ENCODE data around the gene FAM163B. TPM values are rescaled to one million over a fixed set of nuclear protein-coding genes. Genes with fewer than 3 reads are reported as not detected.
A peak's percentile ranks its signal among the peaks of the same experiment; 100 is the strongest.

Gene FAM163B
- total and polyA plus RNA-seq, 2 experiments from 2014 or later = 5.6 TPM; not detected in 1

DNA sequence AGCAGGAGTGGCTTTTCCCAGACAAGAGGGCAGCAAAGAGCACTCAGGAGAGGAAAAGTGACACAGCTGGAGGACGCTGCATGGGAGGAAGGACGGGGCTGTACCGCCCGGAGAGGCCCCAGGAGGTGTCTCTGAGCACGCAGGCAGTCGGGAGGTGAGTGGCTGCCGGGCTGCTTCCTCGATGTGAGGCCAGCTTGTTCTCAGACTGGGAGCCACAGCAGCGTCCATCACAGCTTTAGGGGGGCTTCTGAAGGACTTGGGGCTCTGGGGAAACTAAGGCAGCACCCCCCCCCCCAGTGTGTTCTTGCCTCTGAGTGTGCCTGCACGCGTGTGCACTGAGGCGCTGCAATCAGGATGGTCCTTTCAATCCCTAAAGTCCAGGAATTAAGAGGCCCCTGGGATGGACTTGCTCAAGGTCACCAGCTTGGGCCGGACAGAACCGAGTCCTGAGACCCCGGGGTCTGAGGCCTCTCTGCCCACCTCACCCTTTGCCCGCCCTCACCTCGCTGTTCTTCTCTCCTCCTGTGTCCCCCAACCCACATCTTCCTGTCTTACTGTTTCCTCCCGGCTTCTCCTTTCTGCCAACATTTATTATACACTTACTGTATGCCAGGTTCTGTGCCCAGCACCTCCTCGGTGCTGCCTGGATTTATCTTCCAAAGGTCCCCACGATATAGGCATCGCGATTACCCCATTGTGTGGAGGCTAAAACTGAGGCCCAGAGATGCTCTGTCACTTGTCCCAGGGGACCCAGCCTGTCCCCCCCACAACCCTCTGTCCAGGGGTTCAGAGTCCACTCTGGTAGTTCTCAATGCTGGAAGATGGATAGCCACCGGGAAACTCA, 32.9 kb downstream of the FAM163B start:
- Histone ChIP-seq H3K4me3 (no peak overlapping the region), H3K36me3 (no peaks in the 10 kb centered on the region), H3K27ac (no peak overlapping the region), H3K27me3 (no peaks in the 10 kb centered on the region), H3K4me1 (ENCODE audit: low read depth) (peaks cover 15% of the 10 kb centered on the region), H3K9me3 (ENCODE audit: low read depth) (no peaks in the 10 kb centered on the region)
- TF ChIP-seq, protein P1, sequence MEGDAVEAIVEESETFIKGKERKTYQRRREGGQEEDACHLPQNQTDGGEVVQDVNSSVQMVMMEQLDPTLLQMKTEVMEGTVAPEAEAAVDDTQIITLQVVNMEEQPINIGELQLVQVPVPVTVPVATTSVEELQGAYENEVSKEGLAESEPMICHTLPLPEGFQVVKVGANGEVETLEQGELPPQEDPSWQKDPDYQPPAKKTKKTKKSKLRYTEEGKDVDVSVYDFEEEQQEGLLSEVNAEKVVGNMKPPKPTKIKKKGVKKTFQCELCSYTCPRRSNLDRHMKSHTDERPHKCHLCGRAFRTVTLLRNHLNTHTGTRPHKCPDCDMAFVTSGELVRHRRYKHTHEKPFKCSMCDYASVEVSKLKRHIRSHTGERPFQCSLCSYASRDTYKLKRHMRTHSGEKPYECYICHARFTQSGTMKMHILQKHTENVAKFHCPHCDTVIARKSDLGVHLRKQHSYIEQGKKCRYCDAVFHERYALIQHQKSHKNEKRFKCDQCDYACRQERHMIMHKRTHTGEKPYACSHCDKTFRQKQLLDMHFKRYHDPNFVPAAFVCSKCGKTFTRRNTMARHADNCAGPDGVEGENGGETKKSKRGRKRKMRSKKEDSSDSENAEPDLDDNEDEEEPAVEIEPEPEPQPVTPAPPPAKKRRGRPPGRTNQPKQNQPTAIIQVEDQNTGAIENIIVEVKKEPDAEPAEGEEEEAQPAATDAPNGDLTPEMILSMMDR (IDR thresholded peaks at IDR 0.05; ENCODE audit: low read depth, low read length) = no peak
- no peak for DNase-seq (ENCODE audit: low read depth in 1 of 2, low spot score in 1 of 2)

DNA sequence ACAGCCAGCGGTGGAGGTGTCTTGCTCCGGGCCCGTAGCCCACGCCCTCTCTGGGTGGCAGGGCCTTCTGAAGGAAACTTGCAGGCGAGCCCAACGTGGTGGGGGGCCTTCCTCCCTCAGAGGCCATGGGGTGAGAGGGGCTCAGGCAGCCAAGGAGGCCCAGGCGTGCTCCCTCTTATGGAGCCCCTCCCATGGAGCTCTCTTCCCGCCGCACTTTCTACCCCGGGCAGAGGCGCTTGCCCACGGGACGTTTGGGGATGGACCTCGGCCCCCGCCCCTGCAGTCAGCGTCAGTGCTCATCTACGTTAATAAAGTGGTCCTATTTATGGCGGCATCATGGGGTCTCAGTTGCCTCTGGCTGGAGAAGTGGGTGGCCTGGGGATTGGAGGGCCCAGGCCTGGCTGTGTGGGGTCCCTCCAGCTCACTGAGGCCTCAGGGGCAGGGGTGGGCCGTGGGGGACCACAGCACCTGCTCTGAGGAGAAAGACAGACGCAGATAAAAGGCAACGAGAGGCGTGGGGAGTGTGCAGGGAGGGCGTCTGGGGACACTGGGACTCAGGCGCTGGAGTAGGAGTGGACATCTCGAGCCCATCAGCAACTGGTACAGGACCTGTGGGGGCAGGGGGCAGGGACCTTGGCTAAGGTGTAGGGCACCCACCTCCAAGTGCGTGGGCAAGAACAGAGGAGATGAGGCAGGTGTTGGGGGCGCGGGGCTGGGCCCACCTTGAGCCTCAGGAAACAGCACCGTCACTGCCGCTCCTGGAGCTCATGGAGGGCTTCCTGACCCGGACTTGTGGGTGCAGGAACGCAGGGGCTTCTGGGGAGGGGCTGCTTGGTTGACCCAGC, 33.8 kb downstream of the FAM163B start:
- TF ChIP-seq, protein P1 (IDR thresholded peaks at IDR 0.05; ENCODE audit: low read depth, low read length) = no peak
- H3K27ac ChIP-seq = no peak overlapping the region
- H3K4me1 ChIP-seq (ENCODE audit: low read depth) = peaks cover 13% of the 10 kb centered on the region
- H3K27me3 ChIP-seq = no peaks in the 10 kb centered on the region
- no peak for DNase-seq (ENCODE audit: low read depth in 1 of 2, low spot score in 1 of 2)
- H3K9me3 ChIP-seq (ENCODE audit: low read depth) = no peaks in the 10 kb centered on the region
- no peaks in the 10 kb centered on the region for H3K36me3 ChIP-seq
- H3K4me3 ChIP-seq = no peak overlapping the region

DNA sequence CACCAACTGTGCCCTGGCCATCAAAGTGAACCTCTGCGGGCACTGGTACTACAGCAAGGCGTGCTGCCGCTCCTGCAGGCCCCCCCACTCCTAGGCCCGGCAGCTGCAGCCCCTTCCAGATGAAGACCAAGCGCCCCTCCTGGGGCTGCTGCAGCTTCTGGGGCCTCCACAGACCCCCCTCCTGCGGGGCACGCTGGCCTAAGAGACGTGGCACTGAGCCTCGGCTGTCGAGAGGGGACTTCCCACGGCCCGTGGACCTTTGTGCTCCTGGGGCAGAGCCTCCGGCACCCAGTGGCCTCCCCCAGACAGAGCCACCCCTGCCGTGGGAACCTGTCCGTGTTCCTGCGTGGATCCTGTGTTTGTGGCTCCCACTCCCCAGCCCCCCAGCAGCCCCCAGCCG, 34.4 kb downstream of the FAM163B start:
- Histone ChIP-seq H3K4me3 (no peak overlapping the region), H3K4me1 (ENCODE audit: low read depth) (peaks cover 19% of the 10 kb centered on the region), H3K36me3 (no peaks in the 10 kb centered on the region), H3K27ac (no peak overlapping the region), H3K9me3 (ENCODE audit: low read depth) (no peaks in the 10 kb centered on the region), H3K27me3 (no peaks in the 10 kb centered on the region)
- DNase-seq (ENCODE audit: low read depth in 1 of 2, low spot score in 1 of 2) = no peak
- TF ChIP-seq, protein P1 (IDR thresholded peaks at IDR 0.05; ENCODE audit: low read depth, low read length) = no peak

DNA sequence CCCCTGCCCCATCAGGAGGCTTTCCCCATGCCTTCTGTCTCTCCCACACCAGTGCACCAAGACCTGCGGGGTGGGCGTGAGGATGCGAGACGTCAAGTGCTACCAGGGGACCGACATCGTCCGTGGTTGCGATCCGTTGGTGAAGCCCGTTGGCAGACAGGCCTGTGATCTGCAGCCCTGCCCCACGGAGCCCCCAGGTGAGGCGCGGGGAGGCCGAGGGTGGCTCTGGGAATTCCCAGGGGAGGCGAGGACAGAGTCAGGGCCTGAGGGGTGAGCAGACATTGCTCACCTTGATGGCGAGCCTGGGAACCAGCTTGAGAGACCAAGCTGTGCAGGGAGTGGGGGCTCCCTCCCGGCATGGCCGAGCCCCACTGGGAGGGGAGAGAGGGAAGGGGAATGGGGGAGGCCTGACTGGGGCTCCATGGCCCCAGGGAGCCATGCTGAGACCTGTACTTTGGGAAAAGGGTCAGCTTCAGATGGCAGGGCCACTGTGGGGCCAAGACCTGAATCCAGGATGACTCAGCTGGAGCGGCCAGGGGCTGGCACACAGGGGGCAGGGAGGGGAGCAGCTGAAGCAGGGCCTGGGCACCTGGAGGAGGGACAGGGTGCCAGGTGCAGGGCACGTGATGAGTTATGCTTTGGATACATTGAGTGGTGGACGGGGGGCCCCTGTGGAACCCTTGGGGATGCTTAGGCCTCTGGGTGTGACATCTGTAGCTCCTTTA, 35.2 kb downstream of the FAM163B start:
- Histone ChIP-seq H3K27me3 (no peaks in the 10 kb centered on the region), H3K4me3 (no peak overlapping the region), H3K4me1 (ENCODE audit: low read depth) (peaks cover 25% of the 10 kb centered on the region), H3K9me3 (ENCODE audit: low read depth) (no peaks in the 10 kb centered on the region), H3K36me3 (no peaks in the 10 kb centered on the region), H3K27ac (no peak overlapping the region)
- no peak for DNase-seq (ENCODE audit: low read depth in 1 of 2, low spot score in 1 of 2)
- TF ChIP-seq, protein P1 (IDR thresholded peaks at IDR 0.05; ENCODE audit: low read depth, low read length) = no peak

DNA sequence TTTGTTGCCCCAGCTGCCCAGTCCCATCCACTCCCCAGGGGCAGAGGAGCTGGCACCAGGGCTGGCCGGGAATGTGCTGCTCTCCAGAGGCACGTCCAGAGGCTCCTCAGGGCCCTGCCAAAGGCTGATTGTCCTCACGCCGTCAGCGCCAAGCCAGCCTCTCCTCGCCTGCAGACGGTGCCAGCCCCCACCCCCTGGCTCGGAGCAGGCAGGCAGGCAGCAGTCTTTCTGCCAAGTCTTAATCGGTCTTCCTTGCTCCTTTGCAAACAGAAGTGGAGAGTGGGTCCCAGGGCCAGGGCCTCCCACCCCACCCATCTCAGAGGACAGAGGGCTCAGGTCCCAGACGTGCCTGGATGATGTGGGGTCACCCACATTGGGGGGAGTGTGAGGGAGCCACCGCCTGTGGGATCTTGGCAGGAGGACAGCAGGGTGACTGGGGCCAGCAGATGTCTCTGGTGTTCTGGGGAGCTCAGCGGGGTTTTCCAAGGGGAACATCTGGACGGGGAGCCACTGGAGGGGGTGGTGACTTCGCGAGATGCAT, 36.3 kb downstream of the FAM163B start:
- TF ChIP-seq, protein P1 (IDR thresholded peaks at IDR 0.05; ENCODE audit: low read depth, low read length) = no peak
- Histone ChIP-seq H3K4me1 (ENCODE audit: low read depth) (peaks cover 25% of the 10 kb centered on the region), H3K4me3 (no peak overlapping the region), H3K27ac (no peak overlapping the region), H3K9me3 (ENCODE audit: low read depth) (no peaks in the 10 kb centered on the region), H3K27me3 (no peaks in the 10 kb centered on the region), H3K36me3 (no peaks in the 10 kb centered on the region)
- DNase-seq (ENCODE audit: low read depth in 1 of 2, low spot score in 1 of 2) = peak in 1 of 2 donors; percentile 57
